Upper lobe of left lung (tissue), 6 donors: ENCODE measurements around the gene GRB10. TPM values are rescaled to one million over a fixed set of nuclear protein-coding genes. Genes with fewer than 3 reads are reported as not detected.

Experiments used
- ATAC-seq, 2 donors: fragments of 200-7000 bp; cut with Tn5 transposase; one replicate each; pipeline ENCODE4 v1.9.1; 2022; ENCODE audit warnings: mild to moderate bottlenecking in 2 of 2, moderate library complexity in 2 of 2; ENCODE audit not compliant: low FRiP score in 2 of 2
- DNase-seq, 2 donors: peaks; one replicate each; pipeline ENCODE4 v3.0.0-alpha.2; 2019 to 2020
- H3K27ac ChIP-seq, 4 donors: fragments of 200-600 bp; sonication (generic); one replicate each; pipeline ENCODE4 v1.5.1; 2016 to 2019
- H3K27me3 ChIP-seq, 4 donors: fragments of 200-600 bp; sonication (generic); one replicate each; pipeline ENCODE4 v1.5.1; 2017 to 2019
- H3K36me3 ChIP-seq, 4 donors: fragments of 200-600 bp; sonication (generic); one replicate each; pipeline ENCODE4 v1.5.1; 2016 to 2019
- H3K4me1 ChIP-seq, 4 donors: fragments of 200-600 bp; sonication (generic); one replicate each; pipeline ENCODE4 v1.5.1; 2018 to 2019
- H3K4me3 ChIP-seq, 4 donors: fragments of 200-600 bp; sonication (generic); one replicate each; pipeline ENCODE4 v1.5.1; 2017 to 2019; ENCODE audit warnings: mild to moderate bottlenecking in 2 of 4, moderate library complexity in 1 of 4
- H3K9me3 ChIP-seq, 4 donors: fragments of 200-600 bp; sonication (generic); one replicate each; pipeline ENCODE4 v1.5.1; 2018 to 2019
- CTCF ChIP-seq, 6 experiments: fragments of 450-650 bp in 4 of 6; fragments of 200-600 bp in 2 of 6; sonication (generic) in 2 of 6; IDR thresholded peaks; one replicate each; pipeline ENCODE4 v1.5.1; 2016 to 2019; ENCODE audit warnings: antibody characterized with exemption in 6 of 6
- EP300 ChIP-seq, 4 donors: sonication (generic); formaldehyde crosslinking; IDR thresholded peaks; one replicate each; pipeline ENCODE4 v1.5.1; 2017; ENCODE audit warnings: antibody characterized with exemption in 4 of 4, control low read depth in 2 of 4
- POLR2A ChIP-seq, 4 donors: fragments of 450-650 bp; IDR thresholded peaks; one replicate each; pipeline ENCODE4 v1.5.1; 2016 to 2017; ENCODE audit warnings: antibody characterized with exemption in 4 of 4, mild to moderate bottlenecking in 2 of 4
- POLR2AphosphoS5 ChIP-seq, 2 donors: sonication (generic); formaldehyde crosslinking; IDR thresholded peaks; one replicate each; pipeline ENCODE4 v1.5.1; 2017; ENCODE audit warnings: antibody characterized with exemption in 2 of 2
- WGBS, 2 donors: methylation state at CpG; one replicate each; pipeline ENCODE4 v1.1.5; 2017 to 2018; 5-methylcytosine and 5-hydroxymethylcytosine counted together
- total RNA-seq, 6 donors: library from RNA; depleted of rRNA in 4 of 6; stranded (reverse); fragments of >200 nt in 4 of 6; gene quantifications; one replicate each; pipeline versions ENCODE4 v1.1.0 to v1.2.1, GENCODE V29; 2016 to 2021
- donor health status: DM: no; HTN: no; CAD: no; lungs with moderate emphysema.
- donor health status: DM: no; HTN: yes; CAD: no; lungs with severe emphysema.

The GRB10 gene
- total RNA-seq, 6 donors from 2014 or later: 32.8 to 92.2 (median 46.5) TPM

- TF ChIP-seq POLR2AphosphoS5 (IDR thresholded peaks at IDR 0.05) (no peak), CTCF (IDR thresholded peaks at IDR 0.05) (peak in 1 of 6 experiments; percentile 17)
- 1 to 3% methylated on average over 18 to 31 of the region's 91 CpGs for WGBS, 2 donors
- peak; percentile 48 to 88 for DNase-seq
- Histone ChIP-seq H3K4me3 (peak overlapping the region; percentile 67 to 79 (median 76)), H3K27me3 (no peaks in the 10 kb centered on the region), H3K36me3 (no peaks in the 10 kb centered on the region), H3K9me3 (no peaks in the 10 kb centered on the region), H3K27ac (peak overlapping the region; percentile 73 to 89 (median 78)), H3K4me1 (peaks cover 10 to 28% (median 25%) of the 10 kb centered on the region in 4 donors)
- ATAC-seq: peak in 1 of 2 donors; percentile 44
These were observed 9.8 kb upstream of the GRB10 start for GRCh38 chr7:50792342-50793119.

- Histone ChIP-seq H3K27ac (peak overlapping the region; percentile 65 to 89 (median 77)), H3K27me3 (no peaks in the 10 kb centered on the region), H3K9me3 (no peaks in the 10 kb centered on the region), H3K4me3 (peak overlapping the region; percentile 67 to 79 (median 76)), H3K36me3 (no peaks in the 10 kb centered on the region), H3K4me1 (peaks cover 10 to 28% (median 25%) of the 10 kb centered on the region in 4 donors)
- 7 to 11% methylated on average over 10 of the region's 10 CpGs for WGBS, 2 donors
- ATAC-seq (no peak), DNase-seq (no peak)
- TF ChIP-seq POLR2AphosphoS5 (IDR thresholded peaks at IDR 0.05) (no peak), CTCF (IDR thresholded peaks at IDR 0.05) (no peak), EP300 (IDR thresholded peaks at IDR 0.05) (no peak), POLR2A (IDR thresholded peaks at IDR 0.05) (no peak)
These were observed 9.2 kb upstream of the GRB10 start for GRCh38 chr7:50791938-50792341.

- 33 to 56% methylated on average over 5 of the region's 5 CpGs for WGBS, 2 donors
- DNase-seq: no peak
These were observed 8.8 kb upstream of the GRB10 start for GRCh38 chr7:50791363-50791937.

GRCh38 chr7:50790381-50790780, 7.7 kb upstream of the GRB10 start:
- DNase-seq (no peak), ATAC-seq (no peak)
- 53 to 73% methylated on average over 9 of the region's 9 CpGs for WGBS, 2 donors
- Histone ChIP-seq H3K9me3 (no peaks in the 10 kb centered on the region), H3K36me3 (no peaks in the 10 kb centered on the region), H3K27me3 (no peaks in the 10 kb centered on the region), H3K4me1 (peaks cover 10 to 28% (median 25%) of the 10 kb centered on the region in 4 donors), H3K4me3 (peak overlapping the region in 2 of 4 donors; percentile 0 to 77), H3K27ac (no peak overlapping the region)
- no peak for TF ChIP-seq POLR2AphosphoS5 (IDR thresholded peaks at IDR 0.05)
- TF ChIP-seq EP300 (IDR thresholded peaks at IDR 0.05): no peak
- no peak for TF ChIP-seq CTCF (IDR thresholded peaks at IDR 0.05)
- TF ChIP-seq POLR2A (IDR thresholded peaks at IDR 0.05): no peak

More at GRCh38 chr7:50791363-50791937, 8.8 kb upstream of the GRB10 start:
- Histone ChIP-seq H3K4me3 (peak overlapping the region; percentile 67 to 79 (median 76)), H3K27ac (peak overlapping the region; percentile 65 to 89 (median 77)), H3K27me3 (no peaks in the 10 kb centered on the region), H3K4me1 (peaks cover 10 to 28% (median 25%) of the 10 kb centered on the region in 4 donors), H3K36me3 (no peaks in the 10 kb centered on the region), H3K9me3 (no peaks in the 10 kb centered on the region)
- TF ChIP-seq POLR2A (IDR thresholded peaks at IDR 0.05): no peak
- TF ChIP-seq EP300 (IDR thresholded peaks at IDR 0.05): no peak
- no peak for TF ChIP-seq POLR2AphosphoS5 (IDR thresholded peaks at IDR 0.05)
- TF ChIP-seq CTCF (IDR thresholded peaks at IDR 0.05): no peak
- no peak for ATAC-seq
